ENCODE measurements around the gene GLRX2. TPM values are rescaled to one million over a fixed set of nuclear protein-coding genes. Genes with fewer than 3 reads are reported as not detected.

The GLRX2 gene
- total RNA-seq, 2 experiments from 2014 or later = 11.0 to 24.0 TPM

DNA sequence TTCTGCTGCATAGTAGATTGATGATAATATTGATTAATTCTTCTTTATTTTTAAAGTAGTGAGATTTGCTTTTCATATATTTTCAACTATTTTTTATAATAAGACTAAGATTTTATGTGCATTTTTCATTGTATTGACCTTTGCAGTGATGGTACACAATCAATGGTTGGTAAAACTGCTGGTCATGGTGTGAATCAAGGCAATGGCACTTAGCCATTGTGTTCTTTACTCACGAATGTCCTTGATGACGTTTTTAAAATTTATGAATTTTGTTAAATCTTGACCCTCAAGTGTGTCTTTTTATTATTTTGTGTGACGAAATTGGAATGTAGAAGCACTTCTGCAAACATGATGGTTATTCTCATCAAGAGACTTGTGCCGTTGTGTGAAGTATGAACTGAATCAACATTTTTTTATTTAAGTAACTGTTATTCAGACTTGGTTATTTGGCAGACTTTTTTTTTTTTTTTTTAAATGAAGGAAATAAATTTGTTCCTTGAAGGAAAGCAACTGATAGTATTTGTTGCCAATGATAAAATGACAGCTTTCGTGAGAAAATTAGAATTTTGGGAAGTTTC is 39.2 kb upstream of the GLRX2 start:
- peaks cover 87% of the 10 kb centered on the region for H3K36me3 ChIP-seq (ENCODE audit: insufficient read depth, low read length)
- H3K4me1 ChIP-seq (ENCODE audit: insufficient read depth, low read length, poor library complexity, severe bottlenecking) = no peaks in the 10 kb centered on the region
- BruUV-seq (replicated peaks) = no TSS peak
- no peaks in the 10 kb centered on the region for H3K9me3 ChIP-seq (ENCODE audit: low read length)
- H2AFZ ChIP-seq (ENCODE audit: low read length) = no peak overlapping the region
- DNase-seq (ENCODE audit: low spot score) = no peak
- H3K27ac ChIP-seq (ENCODE audit: low read depth, low read length, poor library complexity, severe bottlenecking) = no peak overlapping the region
- no peak overlapping the region for H3K4me3 ChIP-seq (ENCODE audit: low read depth, low read length, poor library complexity, severe bottlenecking)
- POLR2A ChIA-PET = no interaction called here
- H3K4me2 ChIP-seq (ENCODE audit: low read length) = no peak overlapping the region
- intact Hi-C loops (cut with micrococcal nuclease; ENCODE audit: unreplicated experiment) = loop anchor here (10.0 kb wide), 1 partner anchor 250 kb away; no protein-coding TSS in a partner anchor
- H4K20me1 ChIP-seq (ENCODE audit: insufficient read depth, low read length) = no peaks in the 10 kb centered on the region
- no peak for TF ChIP-seq EZH2phosphoT487 (IDR thresholded peaks at IDR 0.05; ENCODE audit: borderline replicate concordance, low read depth, low read length)
- TF ChIP-seq, protein P1, sequence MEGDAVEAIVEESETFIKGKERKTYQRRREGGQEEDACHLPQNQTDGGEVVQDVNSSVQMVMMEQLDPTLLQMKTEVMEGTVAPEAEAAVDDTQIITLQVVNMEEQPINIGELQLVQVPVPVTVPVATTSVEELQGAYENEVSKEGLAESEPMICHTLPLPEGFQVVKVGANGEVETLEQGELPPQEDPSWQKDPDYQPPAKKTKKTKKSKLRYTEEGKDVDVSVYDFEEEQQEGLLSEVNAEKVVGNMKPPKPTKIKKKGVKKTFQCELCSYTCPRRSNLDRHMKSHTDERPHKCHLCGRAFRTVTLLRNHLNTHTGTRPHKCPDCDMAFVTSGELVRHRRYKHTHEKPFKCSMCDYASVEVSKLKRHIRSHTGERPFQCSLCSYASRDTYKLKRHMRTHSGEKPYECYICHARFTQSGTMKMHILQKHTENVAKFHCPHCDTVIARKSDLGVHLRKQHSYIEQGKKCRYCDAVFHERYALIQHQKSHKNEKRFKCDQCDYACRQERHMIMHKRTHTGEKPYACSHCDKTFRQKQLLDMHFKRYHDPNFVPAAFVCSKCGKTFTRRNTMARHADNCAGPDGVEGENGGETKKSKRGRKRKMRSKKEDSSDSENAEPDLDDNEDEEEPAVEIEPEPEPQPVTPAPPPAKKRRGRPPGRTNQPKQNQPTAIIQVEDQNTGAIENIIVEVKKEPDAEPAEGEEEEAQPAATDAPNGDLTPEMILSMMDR (conservative IDR thresholded peaks at IDR 0.05; ENCODE audit: low read length) = no peak
- CTCF ChIA-PET (ENCODE audit: unreplicated experiment) = no interaction called here
- H3K9me2 ChIP-seq (ENCODE audit: insufficient read depth, low read length) = no peaks in the 10 kb centered on the region
- H3K79me2 ChIP-seq (ENCODE audit: insufficient read depth, low read depth, low read length) = peaks cover 14% of the 10 kb centered on the region; the same call in 1 of the 2 replicates

DNA sequence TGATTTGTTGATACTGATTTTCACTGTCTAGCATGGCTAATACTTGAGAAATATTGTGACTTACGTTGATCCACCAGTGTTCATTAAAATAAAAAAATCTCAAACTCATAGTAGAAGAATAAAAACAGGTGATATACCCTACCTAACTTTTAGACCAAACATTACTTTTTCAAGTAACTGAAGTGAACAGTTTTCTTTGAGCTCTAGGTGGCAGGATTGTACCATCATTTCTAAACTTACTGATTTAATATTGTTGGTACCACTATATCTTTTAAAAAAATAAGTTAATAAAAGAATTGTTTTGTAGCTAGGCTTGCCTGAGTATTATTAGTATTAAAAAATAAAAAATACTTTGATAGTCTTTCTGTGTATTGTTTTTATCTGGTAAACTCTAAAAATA is 38.1 kb upstream of the GLRX2 start:
- intact Hi-C loops (cut with micrococcal nuclease; ENCODE audit: unreplicated experiment) = loop anchor here (10.0 kb wide), 1 partner anchor 252 kb away; no protein-coding TSS in a partner anchor
- ChIA-PET POLR2A (interaction anchor here (0.6 to 1.1 kb wide), 3 partner anchors 10 to 482 kb away, joined by 3 to 4 read pairs (median 4); no protein-coding TSS in a partner anchor), CTCF (ENCODE audit: unreplicated experiment) (no interaction called here)
- no TSS peak for BruUV-seq (replicated peaks)
- Histone ChIP-seq H3K4me1 (ENCODE audit: insufficient read depth, low read length, poor library complexity, severe bottlenecking) (no peaks in the 10 kb centered on the region), H3K4me2 (ENCODE audit: low read length) (no peak overlapping the region), H3K36me3 (ENCODE audit: insufficient read depth, low read length) (peaks cover 90% of the 10 kb centered on the region), H3K79me2 (ENCODE audit: insufficient read depth, low read depth, low read length) (peaks cover 14% of the 10 kb centered on the region; the same call in 1 of the 2 replicates), H3K4me3 (ENCODE audit: low read depth, low read length, poor library complexity, severe bottlenecking) (no peak overlapping the region), H3K27ac (ENCODE audit: low read depth, low read length, poor library complexity, severe bottlenecking) (no peak overlapping the region), H3K9me2 (ENCODE audit: insufficient read depth, low read length) (no peaks in the 10 kb centered on the region), H3K9me3 (ENCODE audit: low read length) (no peaks in the 10 kb centered on the region), H2AFZ (ENCODE audit: low read length) (no peak overlapping the region), H4K20me1 (ENCODE audit: insufficient read depth, low read length) (no peaks in the 10 kb centered on the region)
- TF ChIP-seq, protein P1 (conservative IDR thresholded peaks at IDR 0.05; ENCODE audit: low read length) = peak; percentile 74
- no peak for TF ChIP-seq EZH2phosphoT487 (IDR thresholded peaks at IDR 0.05; ENCODE audit: borderline replicate concordance, low read depth, low read length)
- DNase-seq (ENCODE audit: low spot score) = peak; percentile 24

DNA sequence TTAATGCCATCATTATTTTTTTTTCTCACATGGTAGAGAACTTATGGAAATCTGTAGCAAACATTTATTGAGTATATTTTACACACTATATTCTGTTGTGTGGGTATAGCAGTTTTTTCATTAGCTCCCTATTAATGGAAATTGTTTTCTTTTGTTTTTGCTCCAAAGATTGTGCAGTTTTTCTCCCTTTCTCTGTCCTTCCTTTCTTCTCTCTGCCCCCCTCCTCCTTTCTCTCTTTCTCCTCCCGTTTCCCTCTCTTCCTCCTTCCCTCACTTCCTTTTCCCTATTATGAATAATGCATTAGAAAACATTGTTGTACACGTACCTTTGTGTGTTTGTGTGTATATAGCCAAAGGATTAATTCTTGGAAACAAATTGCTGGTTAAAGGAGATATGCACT is 37.2 kb upstream of the GLRX2 start:
- Histone ChIP-seq H3K79me2 (ENCODE audit: insufficient read depth, low read depth, low read length) (peaks cover 14% of the 10 kb centered on the region; the same call in 1 of the 2 replicates), H3K4me3 (ENCODE audit: low read depth, low read length, poor library complexity, severe bottlenecking) (no peak overlapping the region), H4K20me1 (ENCODE audit: insufficient read depth, low read length) (no peaks in the 10 kb centered on the region), H3K27ac (ENCODE audit: low read depth, low read length, poor library complexity, severe bottlenecking) (no peak overlapping the region), H2AFZ (ENCODE audit: low read length) (no peak overlapping the region), H3K4me1 (ENCODE audit: insufficient read depth, low read length, poor library complexity, severe bottlenecking) (no peaks in the 10 kb centered on the region), H3K36me3 (ENCODE audit: insufficient read depth, low read length) (peaks cover 90% of the 10 kb centered on the region), H3K9me3 (ENCODE audit: low read length) (no peaks in the 10 kb centered on the region), H3K4me2 (ENCODE audit: low read length) (no peak overlapping the region), H3K9me2 (ENCODE audit: insufficient read depth, low read length) (no peaks in the 10 kb centered on the region)
- ChIA-PET POLR2A (interaction anchor here (0.6 to 0.9 kb wide), 3 partner anchors 482 to 1146 kb away, joined by 3 to 4 read pairs (median 3); no protein-coding TSS in a partner anchor), CTCF (ENCODE audit: unreplicated experiment) (no interaction called here)
- no peak for DNase-seq (ENCODE audit: low spot score)
- no TSS peak for BruUV-seq (replicated peaks)
- intact Hi-C loops (cut with micrococcal nuclease; ENCODE audit: unreplicated experiment) = loop anchor here (10.0 kb wide), 1 partner anchor 252 kb away; no protein-coding TSS in a partner anchor
- no peak for TF ChIP-seq EZH2phosphoT487 (IDR thresholded peaks at IDR 0.05; ENCODE audit: borderline replicate concordance, low read depth, low read length)
- TF ChIP-seq, protein P1 (conservative IDR thresholded peaks at IDR 0.05; ENCODE audit: low read length) = no peak

Data from OCI-LY7 (cell line).